H1 (cell line): Measurements from ENCODE around the gene GPER1. TPM values are rescaled to one million over a fixed set of nuclear protein-coding genes. Genes with fewer than 3 reads are reported as not detected.

ENCODE experiments used
- CBX8 ChIP-seq: fragments of 300-800, 300-1000 bp; sonication (generic); IDR thresholded peaks from 2 replicates; pipeline ENCODE4 v1.7.1; 2016; ENCODE audit warnings: low read depth, low read length, borderline replicate concordance
- EZH2 ChIP-seq: fragments of 200-600 bp; sonication (generic); IDR thresholded peaks from 2 replicates; pipeline ENCODE4 v1.7.1; 2012; ENCODE audit warnings: low read depth, mild to moderate bottlenecking, moderate library complexity, low read length, inconsistent platforms; ENCODE audit not compliant: severe bottlenecking
- JUND ChIP-seq: IDR thresholded peaks from 2 replicates; pipeline ENCODE4 v1.6.1; 2011; ENCODE audit warnings: mild to moderate bottlenecking, improper control_type of control experiment, low read length
- KDM4A ChIP-seq: IDR thresholded peaks from one replicate; pipeline ENCODE4 v1.7.1; 2012; ENCODE audit warnings: low read depth, mild to moderate bottlenecking, moderate library complexity, low read length, inconsistent platforms; ENCODE audit not compliant: severe bottlenecking
- NANOG ChIP-seq: IDR thresholded peaks from 2 replicates; pipeline ENCODE4 v1.6.1; 2011; ENCODE audit warnings: low read length, low read depth, mild to moderate bottlenecking, inconsistent platforms; ENCODE audit not compliant: insufficient read depth, poor library complexity, severe bottlenecking
- POLR2AphosphoS5 ChIP-seq: IDR thresholded peaks from 2 replicates; pipeline ENCODE4 v1.6.1; 2011; ENCODE audit warnings: low read depth, low read length
- RNF2 ChIP-seq: fragments of 200-900, 300-1000 bp; sonication (generic); IDR thresholded peaks from 2 replicates; pipeline ENCODE4 v1.7.1; 2016; ENCODE audit warnings: borderline replicate concordance, low read depth, mild to moderate bottlenecking, antibody characterized with exemption, low read length; ENCODE audit not compliant: poor library complexity, severe bottlenecking; ENCODE audit errors: missing control alignments
- TEAD4 ChIP-seq: IDR thresholded peaks from 2 replicates; pipeline ENCODE4 v1.6.1; 2012; ENCODE audit warnings: low read depth, low read length, inconsistent platforms, mixed read lengths
- YY1 ChIP-seq: IDR thresholded peaks from 2 replicates; pipeline ENCODE4 v1.6.1; 2011; ENCODE audit warnings: low read depth, mild to moderate bottlenecking, low read length
- polyA plus RNA-seq, 7 experiments: library from polyadenylated mRNA; depleted of rRNA in 3 of 7; stranded (reverse) in 5 of 7; unstranded in 2 of 7; fragments of >200 nt in 5 of 7; fragments of 200-250 nt in 2 of 7; gene quantifications; 1 replicate in 5 of 7; 2 replicates in 1 of 7; 4 replicates in 1 of 7; pipeline versions ENCODE4 v1.2.1 to v1.2.3, GENCODE V29; 2011 to 2013; ENCODE audit warnings: missing spikeins in 2 of 7, mixed read lengths in 2 of 7
- total RNA-seq: library from RNA; stranded (reverse); fragmentation: NEBNext Ultra II Directional; extraction: Animal tissue kit (Norgen Biotek cat#: 25700); gene quantifications from 2 replicates; pipeline ENCODE4 v1.2.1, GENCODE V29; 2021
- TF ChIP-seq, protein P1 (sequence below): fragments of 300-600 bp; sonication (generic); IDR thresholded peaks from 2 replicates; pipeline ENCODE4 v1.7.1; 2012; ENCODE audit warnings: low read length, moderate library complexity, mild to moderate bottlenecking, inconsistent platforms; ENCODE audit not compliant: insufficient replicate concordance

The GPER1 gene
- total and polyA plus RNA-seq, 2 of the 8 experiments (the other 6 are each of a cell fraction or from before 2014, with no cell fraction given): 0.24 to 0.47 TPM

DNA sequence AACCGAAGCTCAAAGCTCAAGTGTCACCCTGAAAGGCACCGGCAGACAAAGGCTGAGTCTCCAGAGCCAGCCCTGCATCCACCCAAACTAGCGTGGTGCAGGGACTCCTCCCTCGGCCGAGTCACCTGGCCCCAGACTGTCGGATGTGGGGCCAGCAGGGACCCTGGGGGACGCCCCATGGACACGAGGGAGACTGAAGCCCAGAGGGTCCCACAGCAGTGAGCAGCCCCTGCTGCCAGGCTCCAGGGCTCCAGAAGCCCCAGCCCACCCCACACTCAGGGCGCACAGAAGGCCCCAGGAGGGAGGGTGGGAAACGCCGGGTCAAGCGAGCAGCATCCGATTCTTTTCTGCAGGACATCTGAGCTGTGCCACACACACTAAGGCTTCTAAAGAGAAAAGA is 23.3 kb upstream of the GPER1 start (continued):
- TF ChIP-seq, protein P1, sequence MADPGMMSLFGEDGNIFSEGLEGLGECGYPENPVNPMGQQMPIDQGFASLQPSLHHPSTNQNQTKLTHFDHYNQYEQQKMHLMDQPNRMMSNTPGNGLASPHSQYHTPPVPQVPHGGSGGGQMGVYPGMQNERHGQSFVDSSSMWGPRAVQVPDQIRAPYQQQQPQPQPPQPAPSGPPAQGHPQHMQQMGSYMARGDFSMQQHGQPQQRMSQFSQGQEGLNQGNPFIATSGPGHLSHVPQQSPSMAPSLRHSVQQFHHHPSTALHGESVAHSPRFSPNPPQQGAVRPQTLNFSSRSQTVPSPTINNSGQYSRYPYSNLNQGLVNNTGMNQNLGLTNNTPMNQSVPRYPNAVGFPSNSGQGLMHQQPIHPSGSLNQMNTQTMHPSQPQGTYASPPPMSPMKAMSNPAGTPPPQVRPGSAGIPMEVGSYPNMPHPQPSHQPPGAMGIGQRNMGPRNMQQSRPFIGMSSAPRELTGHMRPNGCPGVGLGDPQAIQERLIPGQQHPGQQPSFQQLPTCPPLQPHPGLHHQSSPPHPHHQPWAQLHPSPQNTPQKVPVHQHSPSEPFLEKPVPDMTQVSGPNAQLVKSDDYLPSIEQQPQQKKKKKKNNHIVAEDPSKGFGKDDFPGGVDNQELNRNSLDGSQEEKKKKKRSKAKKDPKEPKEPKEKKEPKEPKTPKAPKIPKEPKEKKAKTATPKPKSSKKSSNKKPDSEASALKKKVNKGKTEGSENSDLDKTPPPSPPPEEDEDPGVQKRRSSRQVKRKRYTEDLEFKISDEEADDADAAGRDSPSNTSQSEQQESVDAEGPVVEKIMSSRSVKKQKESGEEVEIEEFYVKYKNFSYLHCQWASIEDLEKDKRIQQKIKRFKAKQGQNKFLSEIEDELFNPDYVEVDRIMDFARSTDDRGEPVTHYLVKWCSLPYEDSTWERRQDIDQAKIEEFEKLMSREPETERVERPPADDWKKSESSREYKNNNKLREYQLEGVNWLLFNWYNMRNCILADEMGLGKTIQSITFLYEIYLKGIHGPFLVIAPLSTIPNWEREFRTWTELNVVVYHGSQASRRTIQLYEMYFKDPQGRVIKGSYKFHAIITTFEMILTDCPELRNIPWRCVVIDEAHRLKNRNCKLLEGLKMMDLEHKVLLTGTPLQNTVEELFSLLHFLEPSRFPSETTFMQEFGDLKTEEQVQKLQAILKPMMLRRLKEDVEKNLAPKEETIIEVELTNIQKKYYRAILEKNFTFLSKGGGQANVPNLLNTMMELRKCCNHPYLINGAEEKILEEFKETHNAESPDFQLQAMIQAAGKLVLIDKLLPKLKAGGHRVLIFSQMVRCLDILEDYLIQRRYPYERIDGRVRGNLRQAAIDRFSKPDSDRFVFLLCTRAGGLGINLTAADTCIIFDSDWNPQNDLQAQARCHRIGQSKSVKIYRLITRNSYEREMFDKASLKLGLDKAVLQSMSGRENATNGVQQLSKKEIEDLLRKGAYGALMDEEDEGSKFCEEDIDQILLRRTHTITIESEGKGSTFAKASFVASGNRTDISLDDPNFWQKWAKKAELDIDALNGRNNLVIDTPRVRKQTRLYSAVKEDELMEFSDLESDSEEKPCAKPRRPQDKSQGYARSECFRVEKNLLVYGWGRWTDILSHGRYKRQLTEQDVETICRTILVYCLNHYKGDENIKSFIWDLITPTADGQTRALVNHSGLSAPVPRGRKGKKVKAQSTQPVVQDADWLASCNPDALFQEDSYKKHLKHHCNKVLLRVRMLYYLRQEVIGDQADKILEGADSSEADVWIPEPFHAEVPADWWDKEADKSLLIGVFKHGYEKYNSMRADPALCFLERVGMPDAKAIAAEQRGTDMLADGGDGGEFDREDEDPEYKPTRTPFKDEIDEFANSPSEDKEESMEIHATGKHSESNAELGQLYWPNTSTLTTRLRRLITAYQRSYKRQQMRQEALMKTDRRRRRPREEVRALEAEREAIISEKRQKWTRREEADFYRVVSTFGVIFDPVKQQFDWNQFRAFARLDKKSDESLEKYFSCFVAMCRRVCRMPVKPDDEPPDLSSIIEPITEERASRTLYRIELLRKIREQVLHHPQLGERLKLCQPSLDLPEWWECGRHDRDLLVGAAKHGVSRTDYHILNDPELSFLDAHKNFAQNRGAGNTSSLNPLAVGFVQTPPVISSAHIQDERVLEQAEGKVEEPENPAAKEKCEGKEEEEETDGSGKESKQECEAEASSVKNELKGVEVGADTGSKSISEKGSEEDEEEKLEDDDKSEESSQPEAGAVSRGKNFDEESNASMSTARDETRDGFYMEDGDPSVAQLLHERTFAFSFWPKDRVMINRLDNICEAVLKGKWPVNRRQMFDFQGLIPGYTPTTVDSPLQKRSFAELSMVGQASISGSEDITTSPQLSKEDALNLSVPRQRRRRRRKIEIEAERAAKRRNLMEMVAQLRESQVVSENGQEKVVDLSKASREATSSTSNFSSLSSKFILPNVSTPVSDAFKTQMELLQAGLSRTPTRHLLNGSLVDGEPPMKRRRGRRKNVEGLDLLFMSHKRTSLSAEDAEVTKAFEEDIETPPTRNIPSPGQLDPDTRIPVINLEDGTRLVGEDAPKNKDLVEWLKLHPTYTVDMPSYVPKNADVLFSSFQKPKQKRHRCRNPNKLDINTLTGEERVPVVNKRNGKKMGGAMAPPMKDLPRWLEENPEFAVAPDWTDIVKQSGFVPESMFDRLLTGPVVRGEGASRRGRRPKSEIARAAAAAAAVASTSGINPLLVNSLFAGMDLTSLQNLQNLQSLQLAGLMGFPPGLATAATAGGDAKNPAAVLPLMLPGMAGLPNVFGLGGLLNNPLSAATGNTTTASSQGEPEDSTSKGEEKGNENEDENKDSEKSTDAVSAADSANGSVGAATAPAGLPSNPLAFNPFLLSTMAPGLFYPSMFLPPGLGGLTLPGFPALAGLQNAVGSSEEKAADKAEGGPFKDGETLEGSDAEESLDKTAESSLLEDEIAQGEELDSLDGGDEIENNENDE: no peak
- no peak for TF ChIP-seq NANOG
- no peak for TF ChIP-seq YY1
- TF ChIP-seq RNF2: no peak
- no peak for TF ChIP-seq CBX8
- TF ChIP-seq TEAD4: no peak
- TF ChIP-seq EZH2: no peak
- TF ChIP-seq JUND: no peak
- no peak for TF ChIP-seq POLR2AphosphoS5
- no peak for TF ChIP-seq KDM4A
- TF ChIP-seq, all 59 proteins: peak for 0
